PC-9 (cell line): Measurements from ENCODE around the gene FBXO5. TPM values are rescaled to one million over a fixed set of nuclear protein-coding genes. Genes with fewer than 3 reads are reported as not detected.
A peak's percentile ranks its signal among the peaks of the same experiment; 100 is the strongest.

Source experiments
- BruUV-seq: library from RNA; stranded (reverse); fragments of 400-500 nt; replicated peaks from 2 replicates; lab custom pipeline; 2021; lab: Mats Ljungman, UMichigan
- CTCF ChIA-PET: fragments of 300-600 bp; sonication (Branson Sonifier 250); formaldehyde crosslinking; loops from one replicate; lab custom pipeline; 2022; ENCODE audit warnings: antibody characterized with exemption; lab: Charles Lee
- POLR2A ChIA-PET: fragments of 300-600 bp; sonication (Branson Sonifier 250); formaldehyde crosslinking; loops from one replicate; lab custom pipeline; 2022; ENCODE audit warnings: antibody characterized with exemption; ENCODE audit not compliant: unreplicated experiment; lab: Charles Lee
- DNase-seq, 2 experiments: peaks; one replicate each; pipeline versions ENCODE4 v3.0.0 to v3.0.0-alpha.2; 2015 to 2022; ENCODE audit warnings: mixed read lengths in 1 of 2
- H2AFZ ChIP-seq: fragments of 200-600 bp; sonication (generic); 2 replicates; pipeline ENCODE4 v1.8.1; 2017; ENCODE audit warnings: antibody characterized with exemption
- H3F3A ChIP-seq: fragments of 200-600 bp; sonication (generic); 2 replicates; pipeline ENCODE4 v1.8.1; 2017; ENCODE audit warnings: antibody characterized with exemption, mild to moderate bottlenecking, low read depth; ENCODE audit not compliant: insufficient read depth
- H3K27ac ChIP-seq: fragments of 200-600 bp; sonication (generic); 2 replicates; pipeline ENCODE4 v1.6.1; 2016; ENCODE audit warnings: mixed run types
- H3K27me3 ChIP-seq: fragments of 200-600 bp; sonication (generic); 2 replicates; pipeline ENCODE4 v1.6.1; 2016; ENCODE audit warnings: low read depth, mixed run types; ENCODE audit not compliant: insufficient read depth
- H3K36me3 ChIP-seq: fragments of 200-600 bp; sonication (generic); 2 replicates; pipeline ENCODE4 v1.6.1; 2016; ENCODE audit warnings: low read depth, mixed run types
- H3K4me1 ChIP-seq: fragments of 200-600 bp; sonication (generic); replicated peaks from 2 replicates; pipeline ENCODE4 v1.6.1; 2016; ENCODE audit warnings: mixed run types; ENCODE audit not compliant: insufficient read depth
- H3K4me2 ChIP-seq: fragments of 200-600 bp; sonication (generic); 2 replicates; pipeline ENCODE4 v1.6.1; 2017; ENCODE audit warnings: mixed run types
- H3K4me3 ChIP-seq: fragments of 200-600 bp; sonication (generic); 2 replicates; pipeline ENCODE4 v1.6.1; 2016; ENCODE audit warnings: mixed run types
- H3K79me2 ChIP-seq: fragments of 200-600 bp; sonication (generic); 2 replicates; pipeline ENCODE4 v1.6.1; 2017; ENCODE audit warnings: low read depth, mixed run types
- H3K9me2 ChIP-seq: fragments of 200-600 bp; sonication (generic); 2 replicates; pipeline ENCODE4 v1.8.1; 2017; ENCODE audit warnings: mild to moderate bottlenecking; ENCODE audit not compliant: insufficient read depth
- H3K9me3 ChIP-seq: fragments of 200-600 bp; sonication (generic); 2 replicates; pipeline ENCODE4 v1.8.1; 2016; ENCODE audit warnings: low read depth; ENCODE audit not compliant: insufficient read depth
- H4K20me1 ChIP-seq: fragments of 200-600 bp; sonication (generic); 2 replicates; pipeline ENCODE4 v1.8.1; 2017; ENCODE audit not compliant: insufficient read depth
- EZH2 ChIP-seq: fragments of 200-600 bp; sonication (generic); IDR thresholded peaks from 2 replicates; pipeline ENCODE4 v1.8.0; 2017; ENCODE audit warnings: antibody characterized with exemption, low read depth
- intact Hi-C: fragments of 100-400 bp; cut with micrococcal nuclease; formaldehyde crosslinking; loops from one replicate; pipeline ENCODE4 v1.10.0; 2022; ENCODE audit not compliant: unreplicated experiment
- total RNA-seq: library from RNA; stranded (reverse); gene quantifications from 2 replicates; pipeline ENCODE4 v1.2.3, GENCODE V29; 2021
- TF ChIP-seq, protein P1 (sequence below): fragments of 200-600 bp; sonication (generic); conservative IDR thresholded peaks from 2 replicates; pipeline ENCODE4 v1.6.1; 2017; ENCODE audit warnings: mixed run types, antibody characterized with exemption, mild to moderate bottlenecking, moderate library complexity

The FBXO5 gene
- total RNA-seq, 1 experiment from 2014 or later, result 20.6 TPM

DNA sequence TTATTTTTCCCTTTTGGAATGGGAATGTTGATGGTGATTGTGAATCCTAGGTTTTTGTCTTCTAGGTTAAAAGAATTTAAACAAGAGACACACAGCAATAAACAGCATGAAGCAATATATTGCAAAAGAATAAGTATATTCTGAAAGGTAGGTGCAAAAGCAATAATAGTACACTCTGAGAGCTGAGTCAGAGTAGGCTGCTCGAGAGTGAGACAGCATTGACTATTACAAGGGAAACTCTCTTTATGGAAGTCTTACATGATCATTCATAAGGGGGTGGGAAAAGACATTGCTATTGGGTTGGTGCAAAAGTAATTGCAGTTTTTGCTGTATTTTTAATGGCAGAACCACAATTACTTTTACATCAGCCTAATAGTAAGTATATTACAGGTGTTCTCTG is 25.0 kb downstream of the FBXO5 start:
- no peaks in the 10 kb centered on the region for H3K27me3 ChIP-seq
- no peak overlapping the region for H3K27ac ChIP-seq
- H3K9me2 ChIP-seq, result no peaks in the 10 kb centered on the region
- no peak overlapping the region for H2AFZ ChIP-seq
- ChIA-PET CTCF (no interaction called here), POLR2A (no interaction called here)
- H3K4me3 ChIP-seq, result no peak overlapping the region
- intact Hi-C loops, result no loop called here
- H3K36me3 ChIP-seq, result no peaks in the 10 kb centered on the region
- H3K4me1 ChIP-seq, result 0 out of 2 replicates have a peak, but pooled peaks cover 2% of the 10 kb centered on the region
- no peaks in the 10 kb centered on the region for H4K20me1 ChIP-seq
- no TSS peak for BruUV-seq
- 0 out of 2 replicates have a peak, but pooled peaks cover 1% of the 10 kb centered on the region for H3F3A ChIP-seq
- H3K79me2 ChIP-seq, result no peaks in the 10 kb centered on the region
- no peak for DNase-seq
- TF ChIP-seq, protein P1, sequence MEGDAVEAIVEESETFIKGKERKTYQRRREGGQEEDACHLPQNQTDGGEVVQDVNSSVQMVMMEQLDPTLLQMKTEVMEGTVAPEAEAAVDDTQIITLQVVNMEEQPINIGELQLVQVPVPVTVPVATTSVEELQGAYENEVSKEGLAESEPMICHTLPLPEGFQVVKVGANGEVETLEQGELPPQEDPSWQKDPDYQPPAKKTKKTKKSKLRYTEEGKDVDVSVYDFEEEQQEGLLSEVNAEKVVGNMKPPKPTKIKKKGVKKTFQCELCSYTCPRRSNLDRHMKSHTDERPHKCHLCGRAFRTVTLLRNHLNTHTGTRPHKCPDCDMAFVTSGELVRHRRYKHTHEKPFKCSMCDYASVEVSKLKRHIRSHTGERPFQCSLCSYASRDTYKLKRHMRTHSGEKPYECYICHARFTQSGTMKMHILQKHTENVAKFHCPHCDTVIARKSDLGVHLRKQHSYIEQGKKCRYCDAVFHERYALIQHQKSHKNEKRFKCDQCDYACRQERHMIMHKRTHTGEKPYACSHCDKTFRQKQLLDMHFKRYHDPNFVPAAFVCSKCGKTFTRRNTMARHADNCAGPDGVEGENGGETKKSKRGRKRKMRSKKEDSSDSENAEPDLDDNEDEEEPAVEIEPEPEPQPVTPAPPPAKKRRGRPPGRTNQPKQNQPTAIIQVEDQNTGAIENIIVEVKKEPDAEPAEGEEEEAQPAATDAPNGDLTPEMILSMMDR, result no peak
- no peak for TF ChIP-seq EZH2
- H3K9me3 ChIP-seq, result no peaks in the 10 kb centered on the region
- no peak overlapping the region for H3K4me2 ChIP-seq

DNA sequence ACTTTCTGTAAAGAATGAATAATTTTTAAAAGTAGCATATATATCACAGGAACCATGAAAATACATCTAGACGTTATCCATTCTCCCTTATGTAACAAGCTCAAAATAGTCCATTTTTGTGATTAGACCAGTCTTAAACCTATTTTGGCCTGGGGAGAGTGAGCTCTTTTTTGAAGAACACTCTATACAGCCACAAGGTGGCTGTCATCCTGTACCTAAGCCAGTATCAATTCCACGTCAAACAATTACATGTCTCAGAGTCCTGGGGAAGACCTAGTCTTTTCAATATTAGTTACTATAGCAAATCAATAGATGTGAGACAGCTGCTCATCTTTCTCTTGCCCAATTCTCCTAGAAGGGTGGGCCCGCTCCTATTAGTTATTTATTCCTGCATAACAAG is 28.4 kb downstream of the FBXO5 start:
- Histone ChIP-seq H4K20me1 (no peaks in the 10 kb centered on the region), H3K4me2 (no peak overlapping the region), H3F3A (peaks cover 13% of the 10 kb centered on the region; the same call in 1 of the 2 replicates), H3K9me3 (no peaks in the 10 kb centered on the region), H2AFZ (no peak overlapping the region), H3K9me2 (no peaks in the 10 kb centered on the region), H3K27ac (no peak overlapping the region), H3K27me3 (no peaks in the 10 kb centered on the region), H3K4me3 (no peak overlapping the region), H3K4me1 (peaks cover 15% of the 10 kb centered on the region; the same call in 1 of the 2 replicates), H3K36me3 (no peaks in the 10 kb centered on the region), H3K79me2 (no peaks in the 10 kb centered on the region)
- intact Hi-C loops, result loop anchor here (2.0 kb wide), 1 partner anchor 70 kb away; no protein-coding TSS in a partner anchor
- BruUV-seq, result no TSS peak
- DNase-seq, result no peak
- no peak for TF ChIP-seq EZH2
- TF ChIP-seq, protein P1, result peak; percentile 24; the same call in 1 of the 2 replicates
- POLR2A ChIA-PET, result no interaction called here
- CTCF ChIA-PET, result interaction anchor here (0.8 to 1.3 kb wide), 2 partner anchors 29 to 92 kb away, joined by 3 to 7 read pairs; partner anchors contain the start of gene FBXO5

DNA sequence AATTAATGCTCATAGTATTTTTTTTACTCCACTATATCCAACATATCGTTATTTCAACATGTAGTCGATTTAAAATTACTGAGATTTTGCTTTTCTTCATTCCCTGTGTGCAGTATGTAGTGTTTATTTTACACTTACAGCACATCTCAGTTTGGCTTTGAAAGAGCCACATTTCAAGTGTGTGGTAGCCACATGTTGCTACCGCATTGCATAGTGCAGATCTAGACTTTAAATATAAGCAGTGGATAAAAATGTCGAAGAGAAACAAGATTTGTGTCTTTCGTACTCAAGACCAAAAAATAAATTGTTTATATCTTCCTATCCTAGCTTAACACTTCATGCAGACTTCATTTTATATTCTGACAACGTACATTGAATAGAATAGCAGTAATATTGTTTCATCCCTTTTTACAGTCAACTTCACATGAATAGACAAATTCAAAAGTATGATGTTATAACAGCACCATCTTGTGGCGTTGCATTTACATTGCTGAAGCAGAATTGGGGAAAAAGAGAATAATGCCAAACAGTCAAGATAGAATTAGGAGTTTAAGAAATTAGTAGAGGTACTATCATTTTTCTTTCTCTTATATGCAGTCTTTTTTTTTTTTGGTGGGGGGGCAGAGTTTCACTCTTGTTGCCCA is 29.9 kb downstream of the FBXO5 start:
- Histone ChIP-seq H3K27me3 (no peaks in the 10 kb centered on the region), H3K4me2 (no peak overlapping the region), H2AFZ (no peak overlapping the region), H3K4me3 (no peak overlapping the region), H3K9me3 (no peaks in the 10 kb centered on the region), H3K4me1 (peaks cover 15% of the 10 kb centered on the region; the same call in 1 of the 2 replicates), H3F3A (peaks cover 13% of the 10 kb centered on the region; the same call in 1 of the 2 replicates), H4K20me1 (no peaks in the 10 kb centered on the region), H3K27ac (no peak overlapping the region), H3K36me3 (no peaks in the 10 kb centered on the region), H3K79me2 (no peaks in the 10 kb centered on the region), H3K9me2 (no peaks in the 10 kb centered on the region)
- no TSS peak for BruUV-seq
- POLR2A ChIA-PET, result interaction anchor here (0.6 kb wide), 1 partner anchor 1744 kb away, joined by 3 read pairs; no protein-coding TSS in a partner anchor
- no peak for DNase-seq
- TF ChIP-seq, protein P1, result peak; percentile 61
- TF ChIP-seq EZH2, result no peak
- intact Hi-C loops, result no loop called here
- CTCF ChIA-PET, result interaction anchor here (1.3 kb wide), 1 partner anchor 91 kb away, joined by 7 read pairs; no protein-coding TSS in a partner anchor
